GM12872 (cell line): ENCODE data around the gene HS6ST1.

Source experiments
- CTCF ChIP-seq: IDR thresholded peaks from 3 replicates; pipeline ENCODE4 v1.5.1; 2011; ENCODE audit warnings: low read depth, mild to moderate bottlenecking, low read length, moderate library complexity; ENCODE audit not compliant: insufficient read depth

The HS6ST1 gene

GRCh38 chr2:128287780-128288735, 30.6 kb downstream of the HS6ST1 start:
- no peak for TF ChIP-seq CTCF

- TF ChIP-seq CTCF, result no peak
Observed at GRCh38 chr2:128286905-128287779, 31.5 kb downstream of the HS6ST1 start.

DNA sequence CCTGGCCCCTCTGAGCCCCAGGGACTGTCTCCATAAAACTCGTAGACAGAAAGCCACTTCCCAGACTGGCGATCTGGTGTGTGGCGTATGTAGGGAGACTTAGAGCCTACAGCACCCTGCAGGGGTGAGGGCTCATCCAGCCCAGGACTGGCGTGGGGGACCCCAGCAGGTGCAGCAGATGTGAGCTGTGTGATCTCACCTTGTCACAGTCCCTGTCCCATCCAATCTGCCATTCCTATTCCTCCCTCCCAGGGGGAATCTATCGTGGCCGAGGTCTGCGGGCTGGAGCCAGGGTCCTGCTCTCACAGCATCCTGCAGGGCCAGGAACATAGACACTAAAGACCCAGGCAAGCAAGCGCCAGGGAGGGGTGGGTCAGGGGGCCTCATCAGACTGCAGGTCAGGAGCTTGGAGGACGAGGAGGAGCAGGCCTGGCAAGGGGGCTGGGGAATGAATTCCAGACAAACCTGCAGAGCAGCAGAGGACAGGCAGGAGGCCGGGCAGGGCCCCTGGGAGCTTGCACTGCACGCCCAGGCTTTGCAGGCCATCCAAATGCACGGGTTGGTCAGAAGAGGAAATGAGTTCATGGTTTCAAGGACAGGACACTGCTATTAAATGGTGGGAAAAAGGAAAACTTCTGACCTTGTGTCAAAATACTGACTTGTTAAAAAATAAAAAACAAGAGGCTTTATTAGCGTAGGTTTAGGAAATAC, 32.5 kb downstream of the HS6ST1 start:
- TF ChIP-seq CTCF, result no peak

DNA sequence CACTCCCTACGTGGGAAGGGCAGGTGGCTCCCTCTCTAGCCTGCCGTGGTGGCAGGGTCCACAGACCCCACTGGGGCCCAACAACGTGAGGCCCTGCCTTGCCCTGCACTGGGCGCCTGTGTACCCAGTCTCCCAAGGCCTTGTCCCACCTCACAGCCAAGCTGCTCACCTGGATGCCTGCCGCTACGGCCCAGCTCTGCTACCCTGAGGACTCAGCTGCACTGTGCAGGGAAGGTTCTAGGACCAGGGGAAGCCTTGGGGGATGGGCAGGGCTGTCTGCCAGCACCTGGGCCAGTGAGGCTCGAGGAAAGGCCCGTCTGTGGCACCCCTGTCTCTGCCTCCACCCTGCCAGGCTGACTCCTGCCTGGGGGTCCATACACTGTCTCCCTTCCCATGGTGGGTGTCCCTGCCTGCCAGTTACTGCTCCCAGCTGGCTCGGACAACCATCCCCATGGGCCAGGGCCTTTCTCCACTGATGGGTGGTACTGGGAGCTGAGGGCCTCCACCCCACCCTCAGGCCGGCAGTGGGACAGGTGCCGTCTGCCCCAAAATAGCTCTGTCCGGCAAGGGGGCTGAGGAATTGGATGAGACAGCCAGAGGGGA, 33.2 kb downstream of the HS6ST1 start:
- no peak for TF ChIP-seq CTCF

- no peak for TF ChIP-seq CTCF
Observed at GRCh38 chr2:128284841-128285240, 33.8 kb downstream of the HS6ST1 start.

- no peak for TF ChIP-seq CTCF
Observed at GRCh38 chr2:128284037-128284441, 34.6 kb downstream of the HS6ST1 start.
